ENCODE results near the gene CKS2. TPM values are rescaled to one million over a fixed set of nuclear protein-coding genes. Genes with fewer than 3 reads are reported as not detected.

The CKS2 gene
- polyA plus RNA-seq, 1 donor from 2014 or later: 48.5 TPM

DNA sequence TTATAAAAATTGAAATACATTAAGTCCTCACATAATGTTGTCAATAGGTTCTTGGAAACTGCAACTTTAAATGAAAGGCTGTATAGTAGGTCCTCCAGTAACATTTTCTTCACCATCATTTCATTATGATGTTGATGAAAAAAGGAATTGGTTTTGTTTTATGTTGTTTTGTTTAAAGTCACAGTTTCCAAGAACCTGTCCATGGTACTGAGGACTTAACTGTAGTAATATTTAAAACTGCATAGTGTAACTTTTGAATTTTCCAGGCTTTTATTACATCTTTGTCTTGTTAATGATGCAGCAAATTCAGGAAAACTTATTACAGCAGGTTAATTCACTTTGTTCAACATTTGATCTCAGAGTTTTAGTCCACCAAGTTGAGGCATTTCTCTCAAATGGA, 18.9 kb downstream of the CKS2 start:
- H3K36me3 ChIP-seq (ENCODE audit: insufficient read depth, low read length): no peaks in the 10 kb centered on the region

DNA sequence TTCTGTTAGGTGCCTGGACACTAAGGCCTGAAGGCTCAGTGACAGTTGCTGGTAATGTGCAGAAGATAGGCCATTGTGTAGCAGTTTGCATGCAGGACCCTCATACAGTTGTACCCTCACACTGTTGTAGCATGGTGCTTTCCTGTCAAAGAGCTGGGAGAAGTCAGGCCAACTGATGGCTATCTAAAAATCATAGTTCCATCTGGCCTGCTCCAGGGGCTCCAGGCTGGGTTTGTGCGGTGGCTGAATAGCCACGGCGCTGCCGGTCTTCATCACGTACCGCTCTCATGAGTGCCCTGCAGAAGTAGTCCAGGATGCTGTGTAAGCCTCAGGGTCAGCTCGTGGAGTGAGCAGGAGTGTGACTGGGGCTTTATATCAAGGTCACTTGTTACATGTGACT, 19.5 kb downstream of the CKS2 start:
- H4K20me1 ChIP-seq (ENCODE audit: insufficient read depth): no peaks in the 10 kb centered on the region
- H3K36me3 ChIP-seq (ENCODE audit: insufficient read depth, low read length): no peaks in the 10 kb centered on the region
- no peak overlapping the region for H3K27ac ChIP-seq (ENCODE audit: low read length)
- no peak overlapping the region for H3K4me2 ChIP-seq (ENCODE audit: low read length)
- H3K27me3 ChIP-seq (ENCODE audit: insufficient read depth, low read depth, low read length): no peaks in the 10 kb centered on the region
- H2AFZ ChIP-seq (ENCODE audit: low read depth, low read length): no peak overlapping the region
- no peaks in the 10 kb centered on the region for H3K9me3 ChIP-seq (ENCODE audit: low read length)
- peaks cover 9% of the 10 kb centered on the region for H3K79me2 ChIP-seq (replicated peaks; ENCODE audit: insufficient read depth, low read length)
- TF ChIP-seq TAF1 (IDR thresholded peaks at IDR 0.05; ENCODE audit: low read depth) (no peak), EZH2 (IDR thresholded peaks at IDR 0.05; ENCODE audit: borderline replicate concordance, insufficient read depth, low read length, poor library complexity, severe bottlenecking) (no peak), RAD21 (conservative IDR thresholded peaks at IDR 0.05) (no peak), POLR2AphosphoS5 (IDR thresholded peaks at IDR 0.05) (no peak), REST (IDR thresholded peaks at IDR 0.05; ENCODE audit: borderline replicate concordance) (no peak), MXI1 (conservative IDR thresholded peaks at IDR 0.05; ENCODE audit: poor library complexity, severe bottlenecking) (no peak), SMC3 (conservative IDR thresholded peaks at IDR 0.05; ENCODE audit: poor library complexity) (no peak), EP300 (conservative IDR thresholded peaks at IDR 0.05; ENCODE audit: poor library complexity, severe bottlenecking) (no peak)
- TF ChIP-seq, protein P1, sequence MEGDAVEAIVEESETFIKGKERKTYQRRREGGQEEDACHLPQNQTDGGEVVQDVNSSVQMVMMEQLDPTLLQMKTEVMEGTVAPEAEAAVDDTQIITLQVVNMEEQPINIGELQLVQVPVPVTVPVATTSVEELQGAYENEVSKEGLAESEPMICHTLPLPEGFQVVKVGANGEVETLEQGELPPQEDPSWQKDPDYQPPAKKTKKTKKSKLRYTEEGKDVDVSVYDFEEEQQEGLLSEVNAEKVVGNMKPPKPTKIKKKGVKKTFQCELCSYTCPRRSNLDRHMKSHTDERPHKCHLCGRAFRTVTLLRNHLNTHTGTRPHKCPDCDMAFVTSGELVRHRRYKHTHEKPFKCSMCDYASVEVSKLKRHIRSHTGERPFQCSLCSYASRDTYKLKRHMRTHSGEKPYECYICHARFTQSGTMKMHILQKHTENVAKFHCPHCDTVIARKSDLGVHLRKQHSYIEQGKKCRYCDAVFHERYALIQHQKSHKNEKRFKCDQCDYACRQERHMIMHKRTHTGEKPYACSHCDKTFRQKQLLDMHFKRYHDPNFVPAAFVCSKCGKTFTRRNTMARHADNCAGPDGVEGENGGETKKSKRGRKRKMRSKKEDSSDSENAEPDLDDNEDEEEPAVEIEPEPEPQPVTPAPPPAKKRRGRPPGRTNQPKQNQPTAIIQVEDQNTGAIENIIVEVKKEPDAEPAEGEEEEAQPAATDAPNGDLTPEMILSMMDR (IDR thresholded peaks at IDR 0.05; ENCODE audit: poor library complexity, severe bottlenecking): no peak
- no peak overlapping the region for H3K4me3 ChIP-seq (ENCODE audit: low read length)
- no peak overlapping the region for H3K9ac ChIP-seq (ENCODE audit: low read length)
- H3K9me2 ChIP-seq (ENCODE audit: insufficient read depth, low read length): no peaks in the 10 kb centered on the region
- no peaks in the 10 kb centered on the region for H3F3A ChIP-seq (ENCODE audit: insufficient read depth, low read length, poor library complexity, severe bottlenecking)

More for the DNA sequence above, 18.9 kb downstream of the CKS2 start:
- Histone ChIP-seq H3F3A (ENCODE audit: insufficient read depth, low read length, poor library complexity, severe bottlenecking) (no peaks in the 10 kb centered on the region), H3K4me2 (ENCODE audit: low read length) (no peak overlapping the region), H2AFZ (ENCODE audit: low read depth, low read length) (no peak overlapping the region), H3K79me2 (replicated peaks; ENCODE audit: insufficient read depth, low read length) (peaks cover 14% of the 10 kb centered on the region), H3K4me3 (ENCODE audit: low read length) (no peak overlapping the region), H3K9me2 (ENCODE audit: insufficient read depth, low read length) (no peaks in the 10 kb centered on the region), H3K9me3 (ENCODE audit: low read length) (no peaks in the 10 kb centered on the region), H3K9ac (ENCODE audit: low read length) (no peak overlapping the region), H3K27me3 (ENCODE audit: insufficient read depth, low read depth, low read length) (no peaks in the 10 kb centered on the region), H3K27ac (ENCODE audit: low read length) (no peak overlapping the region), H4K20me1 (ENCODE audit: insufficient read depth) (no peaks in the 10 kb centered on the region)
- TF ChIP-seq EZH2 (IDR thresholded peaks at IDR 0.05; ENCODE audit: borderline replicate concordance, insufficient read depth, low read length, poor library complexity, severe bottlenecking): no peak
- no peak for TF ChIP-seq EP300 (conservative IDR thresholded peaks at IDR 0.05; ENCODE audit: poor library complexity, severe bottlenecking)
- TF ChIP-seq, protein P1 (IDR thresholded peaks at IDR 0.05; ENCODE audit: poor library complexity, severe bottlenecking): no peak
- no peak for TF ChIP-seq POLR2AphosphoS5 (IDR thresholded peaks at IDR 0.05)
- TF ChIP-seq SMC3 (conservative IDR thresholded peaks at IDR 0.05; ENCODE audit: poor library complexity): no peak
- TF ChIP-seq TAF1 (IDR thresholded peaks at IDR 0.05; ENCODE audit: low read depth): no peak
- no peak for TF ChIP-seq RAD21 (conservative IDR thresholded peaks at IDR 0.05)
